SK-N-SH (cell line): ENCODE data around the gene BICD2. TPM values are rescaled to one million over a fixed set of nuclear protein-coding genes. Genes with fewer than 3 reads are reported as not detected.

Experiments used
- CTCF ChIA-PET: fragments of 300-600, 350-600 bp; formaldehyde crosslinking; extraction: SDS; loops from one replicate; lab custom pipeline; 2021; lab: Yijun Ruan, JAX
- POLR2A ChIA-PET: fragments of 350-600 bp; sonication (Branson Sonifier 250); formaldehyde crosslinking; extraction: SDS; loops from one replicate; lab custom pipeline; 2020; ENCODE audit warnings: antibody characterized with exemption, inconsistent platforms; lab: Yijun Ruan, JAX
- DNase-seq: peaks from one replicate; pipeline ENCODE4 v3.0.0; 2012
- H2AFZ ChIP-seq: fragments of 200-600 bp; sonication (generic); 2 replicates; pipeline ENCODE4 v1.8.1; 2016; ENCODE audit warnings: antibody characterized with exemption, mild to moderate bottlenecking, low read depth
- H3F3A ChIP-seq: fragments of 200-600 bp; sonication (generic); replicated peaks from 2 replicates; pipeline ENCODE3; 2016; ENCODE audit warnings: antibody characterized with exemption, mild to moderate bottlenecking; ENCODE audit not compliant: insufficient read depth
- H3K27ac ChIP-seq, 2 experiments: fragments of 200-500 bp in 1 of 2; fragments of 200-600 bp in 1 of 2; sonication (Bioruptor generic) in 1 of 2; sonication (generic), shearing (Covaris generic) in 1 of 2; 2 replicates each; pipeline versions ENCODE4 v1.5.1 to v1.6.1; 2014 to 2016; ENCODE audit warnings: low read depth in 2 of 2, inconsistent platforms in 1 of 2, low read length in 1 of 2, mild to moderate bottlenecking in 1 of 2, mixed read lengths in 1 of 2
- H3K27me3 ChIP-seq: fragments of 200-600 bp; sonication (generic), shearing (Covaris generic); 2 replicates; pipeline ENCODE4 v1.6.1; 2016; ENCODE audit warnings: mixed run types; ENCODE audit not compliant: insufficient read depth
- H3K36me3 ChIP-seq, 2 experiments: fragments of 200-500 bp in 1 of 2; fragments of 200-600 bp in 1 of 2; sonication (Bioruptor generic) in 1 of 2; sonication (generic) in 1 of 2; replicated peaks in 1 of 2; 2 replicates each; pipeline versions ENCODE3 to v1.5.1; 2014 to 2016; ENCODE audit warnings: low read length in 1 of 2, mild to moderate bottlenecking in 1 of 2; ENCODE audit not compliant: insufficient read depth in 2 of 2, control insufficient read depth in 1 of 2
- H3K4me1 ChIP-seq, 2 experiments: fragments of 200-500 bp in 1 of 2; fragments of 200-600 bp in 1 of 2; sonication (Bioruptor generic) in 1 of 2; sonication (generic), shearing (Covaris generic) in 1 of 2; 2 replicates each; pipeline versions ENCODE4 v1.5.1 to v1.6.1; 2014 to 2016; ENCODE audit warnings: low read depth in 1 of 2, low read length in 1 of 2, mixed run types in 1 of 2; ENCODE audit not compliant: insufficient read depth in 2 of 2, control insufficient read depth in 1 of 2
- H3K4me2 ChIP-seq: fragments of 200-600 bp; sonication (generic), shearing (Covaris generic); 2 replicates; pipeline ENCODE4 v1.6.1; 2017; ENCODE audit warnings: mixed run types
- H3K4me3 ChIP-seq, 2 experiments: fragments of 200-500 bp in 1 of 2; fragments of 200-600 bp in 1 of 2; sonication (Bioruptor generic) in 1 of 2; sonication (generic), shearing (Covaris generic) in 1 of 2; 2 replicates each; pipeline versions ENCODE4 v1.5.1 to v1.8.1; 2014 to 2016; ENCODE audit warnings: low read depth in 2 of 2, inconsistent platforms in 1 of 2, low read length in 1 of 2, mild to moderate bottlenecking in 1 of 2, mixed read lengths in 1 of 2, moderate library complexity in 1 of 2
- H3K79me2 ChIP-seq: fragments of 200-600 bp; sonication (generic); 2 replicates; pipeline ENCODE4 v1.8.1; 2017; ENCODE audit warnings: mild to moderate bottlenecking; ENCODE audit not compliant: insufficient read depth
- H3K9ac ChIP-seq: fragments of 200-600 bp; sonication (generic); 2 replicates; pipeline ENCODE4 v1.6.1; 2017; ENCODE audit warnings: mixed run types
- H3K9me2 ChIP-seq: fragments of 200-600 bp; sonication (generic); 2 replicates; pipeline ENCODE4 v1.6.1; 2017; ENCODE audit warnings: mixed run types
- H3K9me3 ChIP-seq: fragments of 200-600 bp; sonication (generic); 2 replicates; pipeline ENCODE4 v1.6.1; 2017; ENCODE audit warnings: mixed run types, mild to moderate bottlenecking, moderate library complexity
- H4K20me1 ChIP-seq: fragments of 200-600 bp; sonication (generic); 2 replicates; pipeline ENCODE4 v1.6.1; 2017; ENCODE audit warnings: mild to moderate bottlenecking, mixed run types; ENCODE audit not compliant: insufficient read depth
- CHD2 ChIP-seq: fragments of 150-350 bp; IDR thresholded peaks from 2 replicates; pipeline ENCODE4 v1.6.1; 2018; ENCODE audit warnings: low read length; ENCODE audit not compliant: partially characterized antibody
- EP300 ChIP-seq, 2 experiments: IDR thresholded peaks; 2 replicates each; pipeline versions ENCODE4 v1.4.0 to v1.6.1; 2012; ENCODE audit warnings: borderline replicate concordance in 1 of 2, low read depth in 1 of 2, low read length in 1 of 2
- FOXM1 ChIP-seq: IDR thresholded peaks from 2 replicates; pipeline ENCODE4 v1.4.0; 2012; ENCODE audit warnings: low read depth, mild to moderate bottlenecking
- GABPA ChIP-seq: IDR thresholded peaks from 2 replicates; pipeline ENCODE4 v1.4.0; 2012; ENCODE audit warnings: low read depth, mild to moderate bottlenecking
- GATA2 ChIP-seq: sonication (generic); formaldehyde crosslinking; IDR thresholded peaks from 2 replicates; pipeline ENCODE4 v1.5.0; 2020; ENCODE audit warnings: mild to moderate bottlenecking, missing genetic modification reagents
- MAX ChIP-seq: IDR thresholded peaks from 2 replicates; pipeline ENCODE4 v1.4.0; 2012; ENCODE audit warnings: low read depth
- MXI1 ChIP-seq: IDR thresholded peaks from 2 replicates; pipeline ENCODE4 v1.6.1; 2012; ENCODE audit warnings: mild to moderate bottlenecking, low read depth, low read length, improper control_type of control experiment
- NFIC ChIP-seq: IDR thresholded peaks from 2 replicates; pipeline ENCODE4 v1.4.0; 2012; ENCODE audit warnings: borderline replicate concordance
- NRF1 ChIP-seq: IDR thresholded peaks from 2 replicates; pipeline ENCODE4 v1.6.1; 2012; ENCODE audit warnings: low read depth, mild to moderate bottlenecking, low read length
- RFX5 ChIP-seq: IDR thresholded peaks from 2 replicates; pipeline ENCODE4 v1.6.1; 2012; ENCODE audit warnings: mild to moderate bottlenecking, improper control_type of control experiment, low read length
- SMC3 ChIP-seq: IDR thresholded peaks from 2 replicates; pipeline ENCODE4 v1.6.1; 2012; ENCODE audit warnings: low read depth, low read length, improper control_type of control experiment
- TCF12 ChIP-seq: IDR thresholded peaks from 2 replicates; pipeline ENCODE4 v1.4.0; 2012
- USF1 ChIP-seq: IDR thresholded peaks from 2 replicates; pipeline ENCODE4 v1.4.0; 2012; ENCODE audit warnings: low read depth, borderline replicate concordance
- WGBS: methylation state at CpG from one replicate; pipeline ENCODE4 v1.1.6; 2017; ENCODE audit warnings: low lambda C conversion rate; 5-methylcytosine and 5-hydroxymethylcytosine counted together
- polyA plus RNA-seq, 3 experiments: library from polyadenylated mRNA; depleted of rRNA; stranded (reverse); fragments of >200 nt; gene quantifications; 2 replicates each; pipeline ENCODE4 v1.2.3, GENCODE V29; 2012
- TF ChIP-seq, protein P1 (sequence below): IDR thresholded peaks from 2 replicates; pipeline ENCODE4 v1.4.0; 2012; ENCODE audit warnings: low read depth, borderline replicate concordance
- TF ChIP-seq, protein P2 (sequence below): IDR thresholded peaks from 2 replicates; pipeline ENCODE4; 2012
- TF ChIP-seq, protein P3 (sequence below): fragments of 150-350 bp; IDR thresholded peaks from 2 replicates; pipeline ENCODE4 v1.6.1; 2016; ENCODE audit warnings: mild to moderate bottlenecking, low read depth, low read length

BICD2 gene
- polyA plus RNA-seq, 1 of the 3 experiments (the other 2 are of a cell fraction) = 19.6 TPM

DNA sequence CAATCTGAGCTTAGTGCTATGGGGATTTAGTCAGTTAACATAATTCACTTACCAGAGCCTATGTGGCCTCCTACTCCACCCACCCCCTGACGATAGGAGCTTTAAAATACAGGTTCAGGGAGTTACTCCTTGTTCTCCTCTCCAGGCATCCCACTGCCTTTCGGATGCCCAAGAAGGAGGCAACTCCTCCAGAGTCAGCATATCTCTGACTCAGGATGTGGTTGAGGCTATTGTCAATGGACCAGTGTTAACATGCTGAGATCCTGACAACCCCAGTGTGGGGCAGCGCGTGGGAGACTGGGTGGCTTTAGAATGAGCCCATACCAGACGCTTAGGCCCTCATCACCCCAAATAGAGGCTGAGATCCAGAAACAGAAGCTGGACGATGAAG is 27.4 kb downstream of the BICD2 start:
- H3K9ac ChIP-seq = no peak overlapping the region
- H3K79me2 ChIP-seq = peaks cover 97% of the 10 kb centered on the region
- no peaks in the 10 kb centered on the region for H3K9me2 ChIP-seq
- peaks cover 3% of the 10 kb centered on the region for H3F3A ChIP-seq
- WGBS = 93% methylated on average over 6 of the region's 6 CpGs
- H3K4me1 ChIP-seq = peaks cover 11 to 60% of the 10 kb centered on the region in 2 experiments; a peak in 3 of 4 replicates
- peaks cover 0 to 4% of the 10 kb centered on the region in 2 experiments for H3K36me3 ChIP-seq
- H4K20me1 ChIP-seq = peaks cover 86% of the 10 kb centered on the region
- H2AFZ ChIP-seq = no peak overlapping the region
- no peak overlapping the region for H3K27ac ChIP-seq
- H3K9me3 ChIP-seq = no peaks in the 10 kb centered on the region
- no peak overlapping the region for H3K4me2 ChIP-seq
- CTCF ChIA-PET = interaction anchor here (1.0 to 1.9 kb wide), 5 partner anchors 18 to 54 kb away, joined by 3 to 8 read pairs (median 4); no protein-coding TSS in a partner anchor
- POLR2A ChIA-PET = no interaction called here
- no peak overlapping the region for H3K4me3 ChIP-seq
- no peaks in the 10 kb centered on the region for H3K27me3 ChIP-seq
- no peak for TF ChIP-seq USF1
- no peak for TF ChIP-seq FOXM1
- no peak for TF ChIP-seq CHD2
- TF ChIP-seq TCF12 = no peak
- TF ChIP-seq, protein P1, sequence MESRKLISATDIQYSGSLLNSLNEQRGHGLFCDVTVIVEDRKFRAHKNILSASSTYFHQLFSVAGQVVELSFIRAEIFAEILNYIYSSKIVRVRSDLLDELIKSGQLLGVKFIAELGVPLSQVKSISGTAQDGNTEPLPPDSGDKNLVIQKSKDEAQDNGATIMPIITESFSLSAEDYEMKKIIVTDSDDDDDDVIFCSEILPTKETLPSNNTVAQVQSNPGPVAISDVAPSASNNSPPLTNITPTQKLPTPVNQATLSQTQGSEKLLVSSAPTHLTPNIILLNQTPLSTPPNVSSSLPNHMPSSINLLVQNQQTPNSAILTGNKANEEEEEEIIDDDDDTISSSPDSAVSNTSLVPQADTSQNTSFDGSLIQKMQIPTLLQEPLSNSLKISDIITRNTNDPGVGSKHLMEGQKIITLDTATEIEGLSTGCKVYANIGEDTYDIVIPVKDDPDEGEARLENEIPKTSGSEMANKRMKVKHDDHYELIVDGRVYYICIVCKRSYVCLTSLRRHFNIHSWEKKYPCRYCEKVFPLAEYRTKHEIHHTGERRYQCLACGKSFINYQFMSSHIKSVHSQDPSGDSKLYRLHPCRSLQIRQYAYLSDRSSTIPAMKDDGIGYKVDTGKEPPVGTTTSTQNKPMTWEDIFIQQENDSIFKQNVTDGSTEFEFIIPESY = no peak
- TF ChIP-seq NRF1 = no peak
- TF ChIP-seq EP300 (IDR thresholded peaks at IDR 0.05; ENCODE audit: borderline replicate concordance in 1 of 2, low read depth in 1 of 2, low read length in 1 of 2) = no peak
- no peak for TF ChIP-seq GATA2
- TF ChIP-seq NFIC = no peak
- TF ChIP-seq GABPA = no peak
- TF ChIP-seq SMC3 = no peak
- TF ChIP-seq, protein P2, sequence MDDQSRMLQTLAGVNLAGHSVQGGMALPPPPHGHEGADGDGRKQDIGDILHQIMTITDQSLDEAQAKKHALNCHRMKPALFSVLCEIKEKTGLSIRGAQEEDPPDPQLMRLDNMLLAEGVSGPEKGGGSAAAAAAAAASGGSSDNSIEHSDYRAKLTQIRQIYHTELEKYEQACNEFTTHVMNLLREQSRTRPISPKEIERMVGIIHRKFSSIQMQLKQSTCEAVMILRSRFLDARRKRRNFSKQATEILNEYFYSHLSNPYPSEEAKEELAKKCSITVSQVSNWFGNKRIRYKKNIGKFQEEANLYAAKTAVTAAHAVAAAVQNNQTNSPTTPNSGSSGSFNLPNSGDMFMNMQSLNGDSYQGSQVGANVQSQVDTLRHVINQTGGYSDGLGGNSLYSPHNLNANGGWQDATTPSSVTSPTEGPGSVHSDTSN = no peak
- DNase-seq = no peak

DNA sequence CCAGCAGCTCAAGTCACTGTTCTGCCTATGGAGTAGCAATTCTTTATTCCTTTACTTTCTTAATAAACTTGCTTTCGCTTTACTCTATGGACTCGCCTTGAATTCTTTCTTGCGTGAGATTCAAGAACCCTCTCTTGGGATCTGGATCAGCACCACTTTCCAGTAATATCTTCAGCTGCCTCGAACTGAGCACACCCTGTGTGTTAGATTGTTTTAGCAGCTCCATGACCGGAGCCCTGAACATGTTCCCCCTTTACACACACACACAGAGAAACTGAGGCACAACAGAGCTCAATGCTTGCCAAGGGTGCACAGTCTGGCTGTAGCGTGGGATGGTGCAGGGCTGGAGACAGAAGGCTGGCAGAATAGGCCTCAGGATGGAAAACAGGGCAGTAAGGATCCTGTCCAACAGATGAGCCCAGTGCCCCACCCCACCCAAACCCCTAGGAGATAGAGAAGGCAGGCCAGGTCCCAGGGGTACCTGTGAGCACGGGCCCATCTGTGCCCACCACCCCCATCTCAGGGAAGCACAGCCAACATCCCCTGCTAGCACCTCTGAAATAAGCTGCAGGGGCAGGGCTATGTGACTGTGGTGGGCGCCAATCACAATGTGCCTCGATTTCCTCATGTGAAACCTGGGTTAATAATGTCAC is 27.9 kb downstream of the BICD2 start:
- POLR2A ChIA-PET = no interaction called here

More for the DNA sequence above, 27.9 kb downstream of the BICD2 start:
- no peaks in the 10 kb centered on the region for H3K27me3 ChIP-seq
- H4K20me1 ChIP-seq = peaks cover 88% of the 10 kb centered on the region
- H2AFZ ChIP-seq = no peak overlapping the region
- WGBS = 95% methylated on average over 9 of the region's 9 CpGs
- CTCF ChIA-PET = interaction anchor here (1.0 to 1.9 kb wide), 5 partner anchors 18 to 55 kb away, joined by 3 to 8 read pairs (median 4); no protein-coding TSS in a partner anchor
- H3K4me2 ChIP-seq = no peak overlapping the region
- no peak for TF ChIP-seq TCF12
- TF ChIP-seq CHD2 = no peak
- TF ChIP-seq MXI1 = no peak
- TF ChIP-seq EP300 (IDR thresholded peaks at IDR 0.05; ENCODE audit: borderline replicate concordance in 1 of 2, low read depth in 1 of 2, low read length in 1 of 2) = no peak
- TF ChIP-seq RFX5 = no peak
- TF ChIP-seq MAX = no peak
- TF ChIP-seq, protein P3, sequence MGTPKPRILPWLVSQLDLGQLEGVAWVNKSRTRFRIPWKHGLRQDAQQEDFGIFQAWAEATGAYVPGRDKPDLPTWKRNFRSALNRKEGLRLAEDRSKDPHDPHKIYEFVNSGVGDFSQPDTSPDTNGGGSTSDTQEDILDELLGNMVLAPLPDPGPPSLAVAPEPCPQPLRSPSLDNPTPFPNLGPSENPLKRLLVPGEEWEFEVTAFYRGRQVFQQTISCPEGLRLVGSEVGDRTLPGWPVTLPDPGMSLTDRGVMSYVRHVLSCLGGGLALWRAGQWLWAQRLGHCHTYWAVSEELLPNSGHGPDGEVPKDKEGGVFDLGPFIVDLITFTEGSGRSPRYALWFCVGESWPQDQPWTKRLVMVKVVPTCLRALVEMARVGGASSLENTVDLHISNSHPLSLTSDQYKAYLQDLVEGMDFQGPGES = no peak
- no peak for TF ChIP-seq GATA2
- TF ChIP-seq, all 33 proteins: peak for 0
- H3K79me2 ChIP-seq = peaks cover 99% of the 10 kb centered on the region
- peaks cover 3% of the 10 kb centered on the region for H3F3A ChIP-seq
- no peak overlapping the region for H3K4me3 ChIP-seq
- peaks cover 0 to 4% of the 10 kb centered on the region in 2 experiments for H3K36me3 ChIP-seq
- peaks cover 11 to 60% of the 10 kb centered on the region in 2 experiments; a peak in 3 of 4 replicates for H3K4me1 ChIP-seq
- DNase-seq = no peak
- H3K9me3 ChIP-seq = no peaks in the 10 kb centered on the region
- no peaks in the 10 kb centered on the region for H3K9me2 ChIP-seq
- no peak overlapping the region for H3K9ac ChIP-seq
- H3K27ac ChIP-seq = no peak overlapping the region
